Measurements from ENCODE around the gene GBA3.

The GBA3 gene
- total RNA-seq, result 0 to 1.7 (median 0) reads per million in 17 experiments

DNA sequence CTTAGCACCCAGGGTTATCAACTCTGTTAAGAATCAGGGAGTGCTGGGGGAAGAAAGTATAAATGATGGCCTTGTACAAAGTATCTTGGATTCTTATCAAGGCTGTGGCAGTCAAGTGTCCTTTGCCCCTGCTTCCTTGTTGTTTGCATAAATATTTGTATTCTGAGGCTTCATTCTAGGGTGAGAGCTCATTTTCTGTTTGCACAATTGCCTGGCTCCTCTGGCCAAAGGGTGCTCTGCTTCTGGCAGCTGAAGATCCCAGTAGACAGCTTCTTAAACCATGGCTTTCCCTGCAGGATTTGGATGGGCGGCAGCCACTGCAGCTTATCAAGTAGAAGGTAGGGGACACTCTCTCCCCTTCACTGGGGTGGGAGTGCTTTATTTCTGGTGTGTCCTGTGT is at the start of gene GBA3:
GBA3 (plus strand) TSS at position 202 of the 400 bp plus-strand sequence.
- no peak for DNase-seq

DNA sequence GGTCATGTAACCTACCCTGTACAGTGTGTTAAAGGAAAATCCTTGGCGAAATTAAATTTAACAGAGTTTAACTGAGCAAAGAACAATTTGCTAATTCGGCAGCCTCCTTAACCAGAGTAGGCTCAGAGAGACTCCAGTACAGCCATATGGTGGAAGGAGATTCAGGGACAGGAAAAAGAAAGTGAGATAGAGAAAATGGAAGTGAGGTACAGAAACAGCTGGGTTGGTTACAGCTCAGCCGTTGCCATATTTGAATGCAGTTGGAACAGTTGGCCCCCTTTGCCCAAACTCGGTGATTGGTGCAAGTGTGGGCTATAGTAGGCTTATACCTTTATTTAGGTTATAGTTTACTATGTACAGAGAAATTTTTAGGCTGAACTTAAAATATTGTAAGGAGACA is 48.8 kb upstream of the GBA3 start:
- DNase-seq, result no peak

DNA sequence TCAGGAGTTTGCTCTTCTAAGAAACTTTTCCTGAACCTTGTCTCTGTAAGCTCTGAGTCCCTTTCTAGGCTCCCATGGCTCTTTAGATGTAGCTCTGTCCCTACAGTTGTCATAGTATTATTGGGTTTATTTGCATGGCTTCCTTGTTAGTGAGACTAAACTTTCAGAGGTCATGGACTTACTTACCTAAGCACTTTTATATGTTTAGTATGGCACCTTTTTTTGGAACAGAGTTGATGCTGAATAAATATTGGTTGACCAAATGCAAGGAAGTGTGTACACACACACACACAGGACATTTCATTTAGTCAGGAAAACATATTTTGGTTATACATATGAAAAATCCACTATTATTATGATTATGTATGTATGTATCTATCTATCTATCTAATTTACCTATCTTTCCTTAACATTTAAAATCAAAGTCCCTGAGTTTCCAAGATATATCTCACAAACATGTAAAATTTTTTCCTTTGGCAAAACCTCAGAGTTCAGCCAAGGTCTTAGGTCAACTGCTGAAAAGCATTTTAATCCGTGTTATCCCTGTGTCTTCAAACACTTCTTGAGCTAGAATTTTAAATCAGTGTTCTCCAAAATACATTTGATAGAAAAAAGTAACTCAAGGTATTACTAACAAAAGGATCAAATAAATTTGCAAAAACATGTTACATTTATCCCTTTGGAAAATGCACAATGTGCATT is 47.1 kb upstream of the GBA3 start:
- no peak for DNase-seq

DNA sequence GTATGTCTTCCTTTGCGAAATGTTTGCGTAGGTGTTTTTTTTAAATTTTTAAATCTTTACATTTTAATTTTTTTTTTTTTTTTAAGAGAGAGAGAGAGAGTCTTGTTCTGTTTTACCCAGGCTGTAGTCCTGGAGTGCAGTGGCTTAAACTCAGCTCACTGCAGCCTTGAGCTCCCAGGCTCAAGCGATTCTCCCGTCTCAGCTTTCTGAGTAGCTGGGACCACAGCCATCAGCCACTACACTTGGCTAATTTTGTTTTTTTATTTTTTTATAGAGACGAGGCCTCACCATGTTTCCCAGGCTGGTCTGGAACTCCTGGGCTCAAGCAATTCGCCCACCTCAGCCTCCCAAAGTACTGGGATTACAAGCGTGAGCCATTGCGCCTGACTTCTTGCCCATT is 43.7 kb upstream of the GBA3 start:
- no peak for DNase-seq

DNA sequence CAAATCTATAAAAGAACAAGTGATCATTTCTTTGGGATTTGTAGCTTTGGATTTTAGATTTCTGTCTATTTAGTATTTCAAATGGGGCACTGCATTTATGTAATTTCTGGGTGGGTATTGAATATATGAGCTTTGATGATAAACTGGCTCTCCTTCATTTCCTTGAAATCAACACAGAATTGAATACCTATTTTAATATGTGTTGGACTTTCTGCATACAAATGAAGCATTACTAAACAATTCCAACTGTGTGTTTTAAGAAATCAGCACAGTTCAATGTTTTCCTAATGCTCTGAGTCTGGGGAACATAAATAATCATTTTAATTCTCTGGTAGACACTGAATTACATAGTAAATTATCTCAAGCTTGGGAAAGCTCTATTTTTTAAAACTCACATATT is 42.0 kb upstream of the GBA3 start:
- DNase-seq, result no peak

DNA sequence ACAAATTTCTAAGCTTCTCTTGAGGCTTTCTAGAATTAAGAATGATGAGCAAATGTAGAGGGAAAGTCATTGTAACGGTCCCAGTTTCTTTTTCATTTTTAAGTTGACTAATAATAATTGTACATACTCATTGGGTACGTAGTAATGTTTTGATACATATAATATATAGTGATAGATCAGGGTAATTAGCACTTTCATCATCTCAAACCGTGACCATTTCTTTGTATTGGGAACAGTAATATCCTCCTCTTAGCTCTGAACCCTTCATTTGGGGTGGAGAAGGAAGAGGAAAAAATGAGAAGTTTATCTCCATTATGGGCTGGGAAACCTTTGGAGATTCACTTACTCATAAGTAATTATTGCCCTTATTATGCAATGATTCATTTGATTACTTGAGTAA is 39.0 kb upstream of the GBA3 start:
- DNase-seq, result no peak

DNA sequence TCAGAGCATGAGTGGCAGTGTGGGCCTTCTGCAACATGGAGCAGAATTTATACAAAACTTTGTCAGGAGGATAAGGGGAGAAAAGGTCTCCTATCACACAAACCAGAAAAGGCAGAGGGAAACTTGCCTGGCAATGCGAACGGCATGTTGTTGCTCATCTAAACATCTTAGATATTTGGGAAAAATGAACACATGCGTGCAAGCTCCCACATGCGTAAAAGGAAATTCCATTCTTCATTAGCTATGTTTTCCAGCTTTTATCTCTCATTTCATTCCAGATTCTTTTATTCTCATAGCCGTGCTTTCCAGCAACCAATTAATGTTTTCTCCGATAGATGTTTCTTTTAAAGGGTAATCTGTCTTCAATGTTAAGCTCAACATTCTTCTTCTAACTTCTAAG is 31.3 kb upstream of the GBA3 start:
- no peak for DNase-seq

DNA sequence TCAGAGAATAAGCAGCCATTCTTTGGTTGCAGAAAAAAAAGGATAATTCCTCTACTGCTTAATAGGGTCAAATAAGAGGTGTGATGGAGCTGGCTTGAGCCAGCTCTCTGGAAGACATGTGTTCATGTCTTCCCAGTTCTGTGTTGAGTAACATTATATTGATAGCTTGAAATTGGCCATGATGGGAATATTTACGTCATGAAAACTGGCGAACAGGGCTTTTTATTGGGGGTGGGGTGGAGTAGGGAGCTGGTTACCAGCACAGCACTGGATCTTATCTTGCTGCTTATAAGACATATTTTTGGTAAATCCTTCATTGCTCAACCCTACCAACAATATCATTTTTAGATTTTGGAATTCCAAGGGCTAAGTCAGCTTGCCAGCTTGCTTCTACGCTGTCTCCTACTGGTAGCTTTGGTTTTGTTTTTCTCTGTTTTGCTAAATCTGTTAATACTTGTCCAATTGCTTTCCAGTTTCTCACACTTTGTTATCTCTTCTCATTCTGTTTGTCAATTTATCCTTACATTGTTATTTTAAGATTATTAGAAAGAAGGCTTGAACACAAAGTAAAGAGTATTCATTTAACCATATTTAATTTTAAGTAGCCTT is 25.3 kb upstream of the GBA3 start:
- DNase-seq, result no peak

DNA sequence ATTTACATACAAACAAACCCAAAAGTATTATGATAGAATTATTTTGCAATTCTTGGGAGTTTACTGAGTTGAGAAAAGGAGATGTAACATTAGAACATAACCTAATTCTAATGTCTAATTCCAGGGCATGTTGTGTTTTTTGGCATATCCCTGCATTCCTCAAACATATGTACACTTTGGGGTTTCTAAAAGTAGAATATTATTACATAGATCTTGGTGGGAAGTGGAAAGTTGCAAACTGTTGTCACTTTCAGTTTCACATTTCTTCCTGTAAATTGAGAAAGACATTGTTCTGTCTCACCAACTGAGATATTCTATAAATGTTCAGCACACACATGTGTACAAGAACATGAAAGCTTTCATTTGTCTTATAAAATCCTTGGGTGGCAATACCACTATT is 24.4 kb upstream of the GBA3 start:
- peak in 3 of 4 experiments; percentile 8 to 55 (median 35) for DNase-seq

DNA sequence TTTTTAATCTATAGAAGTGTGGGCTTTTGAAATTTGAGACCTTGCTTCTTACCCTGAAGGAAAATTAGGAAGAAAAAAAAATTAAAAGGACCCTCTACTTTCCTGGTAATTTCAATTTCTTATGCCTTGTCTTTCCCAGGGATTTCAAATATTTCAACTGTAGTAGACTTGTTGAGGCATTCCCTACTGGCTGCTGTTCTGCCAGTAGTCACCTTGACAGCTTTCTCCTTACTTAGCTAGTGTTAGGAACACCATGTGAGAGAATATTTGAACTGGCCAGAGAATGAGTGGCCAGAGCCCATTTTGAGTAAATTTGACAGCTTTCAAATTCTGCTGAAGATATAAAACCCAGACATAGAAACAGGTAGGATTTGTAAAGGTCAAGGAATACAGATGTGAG is 24.0 kb upstream of the GBA3 start:
- DNase-seq, result peak in 1 of 4 experiments; percentile 2

DNA sequence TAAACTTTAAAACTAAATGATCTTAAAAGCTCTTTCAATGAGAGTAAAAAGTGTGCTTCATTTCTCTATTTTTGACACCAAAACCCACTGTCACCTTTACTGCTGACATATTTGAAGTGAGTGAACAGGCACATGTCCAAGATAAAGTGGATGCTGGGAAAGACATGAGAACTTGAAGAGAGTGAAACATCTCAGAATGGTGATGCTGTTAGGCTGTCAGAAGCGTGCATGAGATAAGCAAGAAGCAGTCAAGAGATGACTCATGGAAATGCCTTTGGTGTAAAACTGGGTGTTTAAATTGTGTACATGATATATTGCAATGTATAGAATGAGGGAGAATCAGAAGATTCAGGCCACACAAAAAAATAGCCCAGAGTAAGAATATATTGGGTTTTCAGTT is 21.8 kb upstream of the GBA3 start:
- no peak for DNase-seq

DNA sequence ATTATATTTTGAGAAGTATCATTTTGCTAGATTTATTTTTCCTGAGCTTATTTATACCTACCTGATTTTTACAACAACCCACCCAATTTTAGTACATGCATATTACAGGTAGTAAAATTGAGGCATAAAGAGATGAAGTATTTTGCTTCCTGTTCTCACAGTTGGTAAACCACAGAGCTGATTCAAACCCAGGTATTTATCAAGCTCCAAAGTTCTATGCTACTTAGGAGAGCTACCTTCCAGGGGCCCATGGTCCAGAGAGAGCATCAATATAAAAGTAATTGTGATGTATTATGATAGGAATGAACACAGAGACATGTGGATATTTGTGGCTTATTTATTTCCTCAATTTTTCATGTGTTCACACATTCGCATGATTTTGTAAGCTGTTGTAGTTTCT is 20.2 kb upstream of the GBA3 start:
- DNase-seq, result no peak

DNA sequence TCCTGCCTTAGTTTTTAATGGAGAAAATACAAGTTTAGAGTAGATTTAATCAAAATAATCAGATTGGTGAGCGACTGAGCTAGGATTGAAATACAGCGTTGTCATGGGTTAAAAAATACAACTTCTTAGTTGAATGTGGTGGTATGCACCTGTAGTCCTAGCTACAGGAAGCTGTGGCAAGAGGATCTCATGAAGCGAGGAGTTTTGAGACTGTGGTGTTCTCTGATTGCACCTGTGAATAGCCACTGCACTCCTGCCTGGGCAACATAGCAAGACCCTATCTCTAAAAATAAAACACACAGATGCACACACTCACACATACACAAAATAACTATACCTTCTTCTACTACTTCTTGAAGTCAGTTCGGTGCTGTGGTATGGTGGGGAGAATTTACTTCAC is 19.8 kb upstream of the GBA3 start:
- no peak for DNase-seq

DNA sequence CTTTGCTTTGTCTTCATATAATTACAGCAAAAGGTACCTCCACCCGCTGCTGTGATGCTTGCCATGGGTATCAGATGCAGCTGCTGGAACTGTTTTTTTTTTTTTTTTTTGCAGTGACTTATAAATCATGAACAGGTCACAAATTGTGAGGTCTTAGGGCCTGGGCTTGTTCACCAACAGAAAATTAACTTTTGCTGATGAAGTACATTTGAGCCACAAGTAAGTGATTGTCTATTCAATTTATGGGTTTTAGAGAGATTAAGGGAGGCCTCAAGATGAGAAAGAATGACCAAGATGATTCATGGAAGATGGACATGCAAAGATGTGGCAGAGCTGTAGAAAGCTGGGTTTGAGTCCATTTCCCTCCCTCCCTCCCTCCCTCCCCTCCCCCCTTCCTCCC is 18.0 kb upstream of the GBA3 start:
- DNase-seq, result no peak

DNA sequence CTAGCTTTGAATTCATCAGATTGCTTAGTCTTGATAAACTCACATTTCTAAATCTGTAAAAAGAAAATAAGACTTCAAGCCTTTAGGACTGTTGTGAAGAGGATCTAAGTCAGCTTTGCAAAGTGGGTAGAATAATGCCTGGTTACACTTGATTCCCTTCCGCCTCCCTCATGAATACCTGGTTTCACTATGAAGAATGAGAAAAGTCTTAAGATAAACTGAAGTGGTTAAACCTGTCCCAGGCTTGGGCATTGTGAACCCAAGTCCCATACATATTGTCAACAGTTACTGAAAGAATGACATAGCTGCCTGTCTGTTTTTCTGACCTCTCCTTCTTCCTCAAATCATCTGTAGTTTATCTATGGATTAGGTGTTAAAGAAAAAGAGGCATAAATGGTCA is 16.7 kb upstream of the GBA3 start:
- no peak for DNase-seq

DNA sequence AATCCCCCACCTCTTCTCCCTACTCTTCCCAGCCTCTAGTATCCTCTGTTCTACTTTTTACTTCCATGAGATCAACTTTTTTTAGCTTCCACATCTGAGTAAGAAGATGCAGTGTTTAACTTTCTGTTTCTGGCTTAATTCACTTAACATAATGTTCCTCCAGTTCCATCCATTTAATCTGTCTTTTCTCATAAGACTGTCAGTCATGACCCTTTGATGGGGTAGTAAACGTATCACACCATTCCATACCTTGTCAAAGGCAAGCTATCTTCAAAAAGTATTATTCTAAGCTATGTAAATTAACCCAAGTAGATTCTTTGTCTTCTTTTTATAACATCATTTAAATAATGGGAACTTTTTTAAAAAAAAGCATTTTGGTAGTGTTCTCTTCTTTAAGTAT is 15.0 kb upstream of the GBA3 start:
- DNase-seq, result no peak

DNA sequence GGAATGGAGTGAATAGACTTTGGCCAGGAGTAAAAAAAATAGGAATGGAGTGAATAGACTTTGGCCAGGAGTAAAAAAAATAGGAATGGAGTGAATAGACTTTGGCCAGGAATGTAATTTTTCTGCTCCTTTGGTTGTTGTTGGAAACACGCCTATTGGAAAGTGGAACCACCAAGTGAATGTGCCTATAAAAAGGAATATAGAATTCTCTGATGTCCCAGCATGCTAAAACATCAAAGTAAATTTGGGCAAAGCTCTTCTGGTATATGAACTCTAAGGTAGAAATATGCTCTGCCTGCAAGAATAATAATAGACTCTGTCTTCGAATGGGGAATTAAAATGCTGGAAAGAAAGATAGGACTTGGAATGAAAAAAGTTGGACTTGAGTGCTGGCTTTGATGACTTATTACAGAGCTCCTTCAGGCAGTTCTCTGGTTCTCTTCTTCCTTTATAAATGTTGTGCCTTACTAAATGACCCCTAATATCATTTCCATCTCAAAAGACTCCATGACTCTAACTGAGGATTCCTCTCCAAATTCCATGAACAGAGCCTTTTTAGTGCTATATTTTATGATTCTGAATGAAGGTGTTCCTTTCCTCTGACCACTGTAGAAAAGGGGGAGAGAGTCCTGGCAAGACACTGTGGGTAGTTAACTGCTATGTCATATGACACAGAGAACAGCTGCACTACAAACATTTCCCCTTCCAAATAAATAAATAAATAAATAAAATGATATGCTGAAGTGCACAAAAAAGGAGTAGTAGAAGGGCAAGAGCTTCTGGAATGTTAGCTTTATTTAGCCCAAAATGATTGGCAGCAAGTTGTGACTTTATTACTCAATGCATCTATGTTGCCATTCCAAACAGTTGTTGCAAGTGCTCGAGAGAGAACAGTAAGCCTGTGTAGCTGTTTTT is 13.5 kb upstream of the GBA3 start:
- DNase-seq, result peak in 3 of 4 experiments; percentile 23 to 51 (median 25)

DNA sequence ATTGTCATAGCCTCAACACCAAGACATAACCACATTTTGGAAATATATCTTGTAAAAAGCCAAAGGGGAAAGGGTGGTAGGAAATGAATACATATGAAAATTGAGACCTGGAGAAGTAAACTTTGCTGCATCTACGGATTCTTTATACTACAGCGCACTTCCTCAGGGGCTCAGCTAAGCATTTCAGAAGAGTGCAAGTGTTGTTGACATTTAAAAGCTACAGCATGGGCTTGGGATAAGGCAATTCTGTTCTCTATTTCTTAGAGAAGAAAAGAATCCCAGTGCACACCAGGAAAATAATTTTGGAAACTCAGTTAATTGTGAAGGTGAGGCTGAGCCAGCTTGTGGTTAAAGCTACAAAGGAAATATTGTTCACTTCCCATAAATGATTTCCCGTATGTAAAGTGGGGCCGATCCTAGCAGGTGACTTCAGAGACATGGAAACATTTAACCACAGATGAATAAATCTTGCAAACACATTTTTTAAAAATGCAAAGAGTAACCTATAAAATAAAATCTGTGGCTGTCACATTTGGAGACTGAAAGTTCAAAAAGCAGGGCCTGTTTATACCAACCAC is 12.6 kb upstream of the GBA3 start:
- no peak for DNase-seq

DNA sequence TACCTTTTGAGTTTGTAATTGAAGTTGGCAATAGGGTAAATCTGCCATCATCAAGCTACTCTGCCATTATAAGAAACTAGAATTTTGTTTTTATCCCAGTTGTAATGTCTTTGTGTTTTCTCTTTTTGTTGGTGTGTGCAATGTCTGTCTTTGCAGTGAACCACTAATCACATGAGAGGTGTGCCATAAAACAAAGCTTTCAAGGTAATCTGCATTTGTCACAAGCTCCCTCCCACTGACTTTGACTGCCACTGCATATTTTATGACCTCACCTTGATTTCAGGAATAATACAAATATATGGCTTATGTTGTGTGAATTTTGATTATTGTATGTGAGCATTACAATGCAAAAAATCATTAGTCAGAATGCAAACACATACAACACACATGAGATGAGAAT is 9.0 kb upstream of the GBA3 start:
- no peak for DNase-seq

DNA sequence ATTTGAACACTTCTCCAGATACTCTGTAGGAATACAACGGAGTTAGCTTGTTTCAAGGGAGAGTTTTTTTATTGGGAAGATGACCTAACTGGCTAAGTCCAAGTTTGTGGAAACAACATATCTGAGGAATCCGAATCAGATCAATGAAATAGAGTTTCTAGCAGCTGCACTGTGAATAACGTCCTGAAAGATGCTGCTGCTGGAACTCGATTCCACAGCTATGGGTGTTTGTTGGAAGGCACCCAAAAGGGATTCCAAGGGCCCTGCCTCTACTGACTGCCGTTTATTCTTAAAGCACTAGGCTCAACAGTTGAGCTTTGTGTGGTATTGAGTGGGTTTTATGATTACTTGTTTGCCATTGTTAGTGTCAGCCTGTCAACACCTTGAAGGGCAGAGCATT is 6.6 kb upstream of the GBA3 start:
- no peak for DNase-seq

DNA sequence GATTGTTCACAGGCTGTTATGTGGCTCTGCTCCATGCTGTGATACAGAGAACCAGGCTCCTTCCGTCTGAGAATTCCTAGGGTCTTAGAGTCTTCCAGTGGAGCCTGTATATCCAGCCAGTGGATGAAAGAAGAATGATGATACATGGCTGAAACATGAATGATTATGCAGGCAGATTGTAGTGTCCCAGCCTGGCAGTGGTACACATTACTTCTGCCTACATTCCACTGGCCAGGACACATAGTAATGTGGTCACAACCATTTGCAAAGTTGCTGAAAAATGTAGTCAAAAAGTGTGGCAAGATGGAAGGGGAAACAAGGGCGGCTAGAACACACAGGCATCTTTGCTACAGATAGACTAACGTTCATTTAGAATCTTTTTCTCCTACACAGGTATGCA is 4.5 kb upstream of the GBA3 start:
- DNase-seq, result no peak

DNA sequence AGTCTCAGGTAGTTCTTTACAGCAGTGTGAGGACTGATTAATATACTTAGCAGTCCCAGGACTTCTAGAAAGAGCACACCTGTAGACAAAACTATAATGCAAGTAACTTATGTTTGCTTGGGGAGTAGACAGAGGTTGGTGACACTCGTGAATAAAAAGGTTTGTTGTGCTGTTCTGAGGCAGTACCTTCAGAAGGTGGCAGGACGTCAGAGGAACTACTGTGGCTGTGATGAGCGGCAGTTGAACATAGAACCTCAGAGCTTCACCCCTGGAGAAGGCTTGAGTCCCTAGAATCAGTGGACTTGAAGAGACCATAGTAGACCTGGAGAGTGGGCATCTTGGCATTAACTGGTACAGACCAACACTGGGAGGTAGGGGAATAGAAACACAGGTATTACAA is 3.3 kb upstream of the GBA3 start:
- no peak for DNase-seq

DNA sequence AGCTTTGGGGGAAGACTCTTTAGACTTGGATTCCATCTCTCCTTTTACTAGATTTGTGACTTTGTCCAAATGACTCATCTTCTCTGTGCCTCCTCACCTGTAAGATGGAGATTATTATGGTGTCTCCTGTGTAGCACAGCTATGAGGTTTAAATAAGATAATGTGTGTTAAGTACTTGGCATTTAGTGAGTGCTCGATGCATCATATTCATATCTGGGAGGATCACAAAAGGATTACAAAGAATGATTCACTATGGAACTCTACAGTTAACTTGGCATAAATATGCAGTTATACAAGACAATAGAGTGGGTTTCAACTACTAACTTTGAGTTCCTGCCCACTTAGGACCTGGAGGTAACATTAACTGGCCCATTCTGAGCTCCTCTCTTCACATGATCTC is 2.3 kb downstream of the GBA3 start:
- no peak for DNase-seq
